GM18858 (cell line): ENCODE results near the gene TMF1.
A peak's percentile ranks its signal among the peaks of the same experiment; 100 is the strongest.

Experiments
- ATAC-seq: cut with Tn5 transposase; IDR thresholded peaks from one replicate; pipeline ENCODE4 v1.9.1; 2021; ENCODE audit not compliant: unreplicated experiment

Gene TMF1

GRCh38 chr3:69014022-69014580 lies 38.0 kb downstream of the TMF1 start:
- no peak for ATAC-seq

- peak; percentile 64 for ATAC-seq
Observed at GRCh38 chr3:69013253-69014021, 38.7 kb downstream of the TMF1 start, which contains the start of gene EOGT. EOGT (minus strand) TSS chr3:69013684; CDS start chr3:69009846, 3,838 bp downstream.

GRCh38 chr3:69012800-69013252 lies 39.3 kb downstream of the TMF1 start:
- peak; percentile 25 for ATAC-seq

GRCh38 chr3:69012100-69012799 lies 39.9 kb downstream of the TMF1 start:
- no peak for ATAC-seq

GRCh38 chr3:69011096-69011730 lies 40.9 kb downstream of the TMF1 start:
- ATAC-seq: no peak

- no peak for ATAC-seq
Observed at GRCh38 chr3:69009559-69010410, 42.3 kb downstream of the TMF1 start.

GRCh38 chr3:69008980-69009379 lies 43.2 kb downstream of the TMF1 start:
- ATAC-seq: no peak

- ATAC-seq: no peak
Observed at GRCh38 chr3:69005791-69006482, 46.2 kb downstream of the TMF1 start.

GRCh38 chr3:69005071-69005790 lies 46.9 kb downstream of the TMF1 start:
- ATAC-seq: no peak

GRCh38 chr3:69004138-69004537 lies 48.0 kb downstream of the TMF1 start:
- no peak for ATAC-seq

- no peak for ATAC-seq
Observed at GRCh38 chr3:68999605-69000004, 52.5 kb downstream of the TMF1 start.

GRCh38 chr3:68999158-68999557 lies 53.0 kb downstream of the TMF1 start:
- no peak for ATAC-seq

- ATAC-seq: no peak
Observed at GRCh38 chr3:68997887-68998286, 54.2 kb downstream of the TMF1 start.

GRCh38 chr3:68996356-68996995 lies 55.7 kb downstream of the TMF1 start:
- ATAC-seq: no peak

- ATAC-seq: no peak
Observed at GRCh38 chr3:68988740-68989139, 63.4 kb downstream of the TMF1 start.

- no peak for ATAC-seq
Observed at GRCh38 chr3:68987322-68987721, 64.8 kb downstream of the TMF1 start.

- ATAC-seq: no peak
Observed at GRCh38 chr3:68986496-68987208, 65.5 kb downstream of the TMF1 start.

GRCh38 chr3:68985146-68985790 lies 66.9 kb downstream of the TMF1 start:
- no peak for ATAC-seq
